Measurements from ENCODE around the gene PNPLA2. TPM values are rescaled to one million over a fixed set of nuclear protein-coding genes. Genes with fewer than 3 reads are reported as not detected.

Gene PNPLA2
- 10 to 100 TPM; 78.2 to 83.3 TPM for total RNA-seq

GRCh38 chr11:818396-819128 lies at the start of gene PNPLA2:
TSS of gene PNPLA2 (plus strand) at chr11:818914. CDS start at chr11:819719, 805 bp downstream.

GRCh38 chr11:777288-778255 lies 41.1 kb upstream of the PNPLA2 start, which contains the start of gene GATD1:
TSS of gene GATD1 (minus strand) at chr11:777487. CDS start at chr11:777462, 25 bp downstream.

GRCh38 chr11:789943-790342 lies 28.8 kb upstream of the PNPLA2 start, which contains the start of gene CEND1:
TSS of gene CEND1 (minus strand) at chr11:790090. CDS start at chr11:788576, 1,514 bp downstream.

GRCh38 chr11:798093-798713 lies 20.5 kb upstream of the PNPLA2 start, which contains the start of gene SLC25A22:
TSS of gene SLC25A22 (minus strand) at chr11:798281. CDS start at chr11:795006, 3,275 bp downstream.

GRCh38 chr11:809287-810039 lies 9.3 kb upstream of the PNPLA2 start, which contains the start of gene RPLP2:
TSS of gene RPLP2 (plus strand) at chr11:809967. CDS start at chr11:810235, 268 bp downstream.

DNA sequence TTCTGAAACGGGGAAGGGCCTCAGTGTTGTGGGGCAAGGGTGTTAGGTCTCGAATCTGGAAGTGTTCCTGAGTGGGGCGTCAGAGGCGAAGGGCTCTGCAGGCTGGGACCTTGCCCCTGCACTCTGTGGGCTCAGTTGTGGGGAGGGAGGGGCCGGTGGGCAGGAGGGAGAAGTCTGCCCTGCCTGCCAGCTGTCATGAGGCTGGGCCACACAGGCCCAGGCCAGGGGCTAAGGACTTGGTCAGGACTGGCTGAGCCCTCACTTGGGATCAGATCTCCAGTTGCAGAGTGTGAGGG lies 9.1 kb downstream of the PNPLA2 start, which contains the start of gene CRACR2B:
Gene CRACR2B, plus strand, starts transcription at position 23 of the 296 bp plus-strand sequence. CDS start 689 bp downstream, outside the sequence.

DNA sequence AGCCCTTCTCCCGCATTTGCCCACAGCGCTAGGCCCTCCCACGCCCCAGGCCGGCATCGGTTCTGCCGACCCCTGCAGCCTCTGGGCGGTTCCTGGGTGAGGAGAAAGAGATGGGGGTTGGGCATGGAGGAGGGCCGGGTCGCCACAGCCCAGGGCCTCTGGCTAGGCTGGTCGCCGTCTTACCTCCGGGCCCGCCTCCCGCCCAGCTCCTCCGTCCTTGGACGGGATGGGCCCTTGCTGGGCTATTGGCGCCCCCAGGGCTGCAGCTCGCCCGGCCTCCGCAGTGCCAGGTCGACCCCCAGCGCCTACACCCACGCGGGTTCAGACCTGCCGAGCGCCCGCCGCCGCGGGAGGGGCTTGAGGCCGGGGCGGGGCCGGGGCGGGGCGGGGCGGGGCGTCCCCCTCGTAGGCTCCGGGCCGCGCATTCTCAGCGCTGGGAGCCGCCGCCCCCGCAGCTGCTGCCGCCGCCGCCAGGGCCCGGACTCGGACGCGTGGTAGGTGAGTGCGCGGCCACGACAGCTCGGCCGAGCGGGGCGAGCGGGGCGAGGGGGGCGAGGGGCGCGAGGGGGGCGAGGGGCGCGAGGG lies 13.9 kb downstream of the PNPLA2 start, which contains the start of gene CD151:
Gene CD151, plus strand, starts transcription at position 424 of the 585 bp plus-strand sequence. CDS start 3,118 bp downstream, outside the sequence.

GRCh38 chr11:842370-843002 lies 23.8 kb downstream of the PNPLA2 start, which contains the start of the genes POLR2L and TSPAN4:
TSS of gene POLR2L (minus strand) at chr11:842529. CDS start at chr11:842508, 21 bp downstream.
TSS of gene TSPAN4 (plus strand) at chr11:842852. CDS start at chr11:850305, 7,453 bp downstream.

Other genes with a start within 250 kb of the PNPLA2 start
- 10 to 100 TPM; 39.0 to 39.9 TPM for gene PHRF1, start 242.4 kb upstream of the PNPLA2 start, total RNA-seq
- gene IRF7, start 203.0 kb upstream of the PNPLA2 start, total RNA-seq: 10 to 100 TPM; 70.2 to 71.2 TPM
- not detected for gene CDHR5, start 194.0 kb upstream of the PNPLA2 start, total RNA-seq
- gene SCT, start 191.7 kb upstream of the PNPLA2 start, total RNA-seq: not detected
- under 1 TPM; 0.26 to 0.45 TPM for gene DRD4, start 181.6 kb upstream of the PNPLA2 start, total RNA-seq
- 10 to 100 TPM; 54.2 to 59.1 TPM for gene DEAF1, start 123.7 kb upstream of the PNPLA2 start, total RNA-seq
- 10 to 100 TPM; 28.4 to 28.9 TPM for gene TMEM80, start 123.1 kb upstream of the PNPLA2 start, total RNA-seq
- 10 to 100 TPM; 17.4 to 20.3 TPM for gene EPS8L2, start 112.7 kb upstream of the PNPLA2 start, total RNA-seq
- 100 to 1,000 TPM; 205 to 218 TPM for gene TALDO1, start 71.5 kb upstream of the PNPLA2 start, total RNA-seq
- 10 to 100 TPM; 55.0 to 58.2 TPM for gene GATD1, start 41.4 kb upstream of the PNPLA2 start, total RNA-seq
- under 1 TPM; 0.39 to 0.58 TPM for gene CEND1, start 28.8 kb upstream of the PNPLA2 start, total RNA-seq
- 10 to 100 TPM; 36.7 to 41.3 TPM for gene SLC25A22, start 20.6 kb upstream of the PNPLA2 start, total RNA-seq
- 10 to 100 TPM; 52.2 to 55.3 TPM for gene PIDD1, start 13.7 kb upstream of the PNPLA2 start, total RNA-seq
- 1,000 to 10,000 TPM; 3,087 to 3,213 TPM for gene RPLP2, start 8.9 kb upstream of the PNPLA2 start, total RNA-seq
- 10 to 100 TPM; 23.7 to 25.2 TPM for gene CRACR2B, start 9.0 kb downstream of the PNPLA2 start, total RNA-seq
- 10 to 100 TPM; 33.5 to 36.2 TPM for gene CD151, start 14.0 kb downstream of the PNPLA2 start, total RNA-seq
- gene POLR2L, start 23.6 kb downstream of the PNPLA2 start, total RNA-seq: 10 to 100 TPM; 78.3 to 79.5 TPM
- gene TSPAN4, start 23.9 kb downstream of the PNPLA2 start, total RNA-seq: 1 to 10 TPM; 8.1 to 8.4 TPM
- gene CHID1, start 91.9 kb downstream of the PNPLA2 start, total RNA-seq: 10 to 100 TPM; 39.1 to 39.8 TPM
- 10 to 100 TPM; 60.9 to 63.9 TPM for gene AP2A2, start 107.0 kb downstream of the PNPLA2 start, total RNA-seq
- not detected for gene MUC6, start 217.8 kb downstream of the PNPLA2 start, total RNA-seq